HepG2 (cell line): ENCODE results near the gene PGPEP1. TPM values are rescaled to one million over a fixed set of nuclear protein-coding genes. Genes with fewer than 3 reads are reported as not detected.

ENCODE experiments used
- KAT8 ChIP-seq: IDR thresholded peaks from 2 replicates; pipeline ENCODE4 v1.6.1; 2016; ENCODE audit warnings: missing genetic modification reagents, missing compliant biosample characterization
- NAIF1 ChIP-seq: sonication (generic); formaldehyde crosslinking; IDR thresholded peaks from 2 replicates; pipeline ENCODE4 v1.5.0; 2020; ENCODE audit warnings: mild to moderate bottlenecking, missing genetic modification reagents, borderline replicate concordance
- NONO ChIP-seq, 2 experiments: fragments of 450-650 bp in 1 of 2; sonication (generic) in 1 of 2; formaldehyde crosslinking in 1 of 2; IDR thresholded peaks in 1 of 2; conservative IDR thresholded peaks in 1 of 2; 2 replicates each; pipeline versions ENCODE4 v1.6.1 to v1.8.0; 2017 to 2022; ENCODE audit warnings: mild to moderate bottlenecking in 1 of 2, missing genetic modification reagents in 1 of 2, moderate library complexity in 1 of 2
- TBX2 ChIP-seq: sonication (generic); formaldehyde crosslinking; IDR thresholded peaks from 2 replicates; pipeline ENCODE4 v1.5.0; 2020; ENCODE audit warnings: missing genetic modification reagents, mild to moderate bottlenecking, borderline replicate concordance
- U2AF2 ChIP-seq: fragments of 200-400 bp; formaldehyde crosslinking; IDR thresholded peaks from 2 replicates; pipeline ENCODE4 v1.6.1; 2017; ENCODE audit warnings: low read depth, mild to moderate bottlenecking, low read length
- ZMYM2 ChIP-seq: sonication (generic); formaldehyde crosslinking; IDR thresholded peaks from 2 replicates; pipeline ENCODE4 v1.8.0; 2022; ENCODE audit warnings: mild to moderate bottlenecking, missing genetic modification reagents
- ZNF205 ChIP-seq: IDR thresholded peaks from 2 replicates; pipeline ENCODE4 v1.6.1; 2018; ENCODE audit warnings: missing biosample characterization, missing genetic modification reagents
- ZNF354B ChIP-seq: sonication (generic); formaldehyde crosslinking; IDR thresholded peaks from 2 replicates; pipeline ENCODE4 v1.8.0; 2022; ENCODE audit warnings: mild to moderate bottlenecking, missing genetic modification reagents
- ZNF562 ChIP-seq: sonication (generic); formaldehyde crosslinking; IDR thresholded peaks from 2 replicates; pipeline ENCODE4 v1.8.0; 2022; ENCODE audit warnings: missing genetic modification reagents, borderline replicate concordance
- ZNF598 ChIP-seq: sonication (generic); formaldehyde crosslinking; IDR thresholded peaks from 2 replicates; pipeline ENCODE4 v1.5.1; 2020; ENCODE audit warnings: mild to moderate bottlenecking, missing genetic modification reagents, borderline replicate concordance
- ZNF672 ChIP-seq: sonication (generic); formaldehyde crosslinking; IDR thresholded peaks from 2 replicates; pipeline ENCODE4 v1.8.1; 2022; ENCODE audit warnings: missing genetic modification reagents
- ZNF777 ChIP-seq: sonication (generic); formaldehyde crosslinking; IDR thresholded peaks from 2 replicates; pipeline ENCODE4 v1.4.0; 2020; ENCODE audit warnings: missing genetic modification reagents
- polyA plus RNA-seq, 8 experiments: library from polyadenylated mRNA; depleted of rRNA in 3 of 8; stranded (reverse) in 7 of 8; unstranded in 1 of 8; fragments of >200 nt; fragmentation: Illumina TruSeq in 4 of 8; extraction: Trizol in 4 of 8; gene quantifications; 2 replicates each; pipeline versions ENCODE4 v1.2.1 to v1.2.3, GENCODE V29; 2011 to 2016; ENCODE audit warnings: low read depth in 4 of 8, missing spikeins in 1 of 8, mixed read lengths in 1 of 8; ENCODE audit not compliant: insufficient read depth in 1 of 8
- total RNA-seq, 5 experiments: library from RNA; depleted of rRNA; stranded (reverse); fragments of >200 nt; fragmentation: Illumina TruSeq; extraction: Trizol; gene quantifications; 2 replicates each; pipeline ENCODE4 v1.2.3, GENCODE V29; 2016; ENCODE audit warnings: low read depth in 1 of 5
- TF ChIP-seq, protein P1 (sequence below): sonication (generic); formaldehyde crosslinking; IDR thresholded peaks from 2 replicates; pipeline ENCODE4 v1.9.0; 2021; ENCODE audit warnings: mild to moderate bottlenecking, missing genetic modification reagents
- TF ChIP-seq, protein P2 (sequence below): sonication (generic); formaldehyde crosslinking; IDR thresholded peaks from 2 replicates; pipeline ENCODE4 v1.9.0; 2021; ENCODE audit warnings: missing genetic modification reagents, borderline replicate concordance
- TF ChIP-seq, protein P3 (sequence below): sonication (generic); formaldehyde crosslinking; IDR thresholded peaks from 2 replicates; pipeline ENCODE4 v1.4.0; 2020; ENCODE audit warnings: missing genetic modification reagents, low read depth, mild to moderate bottlenecking, borderline replicate concordance
- TF ChIP-seq, protein P4 (sequence below): sonication (generic); formaldehyde crosslinking; IDR thresholded peaks from 2 replicates; pipeline ENCODE4 v1.4.0; 2020; ENCODE audit warnings: mild to moderate bottlenecking, missing genetic modification reagents

Gene PGPEP1
- total and polyA plus RNA-seq, 2 of the 13 experiments (the other 11 are each of a cell fraction or from before 2014, with no cell fraction given), result 53.1 to 56.6 TPM

DNA sequence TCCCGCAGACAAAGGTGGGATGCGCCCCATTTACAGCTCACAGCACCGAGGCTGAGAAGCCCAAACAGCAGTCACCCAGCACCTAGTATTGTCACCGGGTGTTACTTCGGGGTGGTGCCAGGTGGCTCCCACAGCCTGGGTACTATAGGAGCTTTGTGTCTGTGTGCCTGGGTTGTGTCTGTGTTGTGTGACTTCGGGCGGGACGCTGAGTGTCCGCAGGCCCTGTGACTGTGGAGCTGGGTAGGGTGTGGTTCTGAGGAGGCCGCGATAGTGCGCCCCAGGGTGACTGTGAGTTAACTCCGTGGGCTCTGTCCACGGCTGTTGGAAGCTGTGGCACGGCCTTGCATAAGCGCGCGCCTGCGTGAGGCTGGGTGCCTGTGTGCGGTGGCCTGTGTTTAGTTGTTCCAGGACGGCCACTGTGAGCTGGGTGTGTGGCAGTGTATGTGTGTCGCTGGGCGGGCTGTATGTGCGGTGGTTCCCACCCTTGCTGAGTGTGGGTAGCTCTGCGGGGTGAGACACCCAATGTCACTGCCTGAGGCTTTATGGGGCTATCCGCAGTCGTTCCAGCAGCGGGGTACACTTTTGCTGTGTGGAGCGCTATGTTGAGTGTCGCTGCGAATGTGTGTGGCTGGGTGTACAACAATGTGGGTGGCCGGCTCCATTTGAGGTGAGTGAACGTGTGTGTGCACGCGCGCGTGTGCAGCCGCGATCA is 78.2 kb downstream of the PGPEP1 start (continued):
- no peak for TF ChIP-seq NAIF1
- TF ChIP-seq NONO (IDR thresholded peaks at IDR 0.05), result no peak
- 0 out of 2 replicates have a peak, but pooled peaks have one; percentile 30 for TF ChIP-seq NONO (CRISPR knock-in tag; conservative IDR thresholded peaks at IDR 0.05)
- TF ChIP-seq, protein P1, sequence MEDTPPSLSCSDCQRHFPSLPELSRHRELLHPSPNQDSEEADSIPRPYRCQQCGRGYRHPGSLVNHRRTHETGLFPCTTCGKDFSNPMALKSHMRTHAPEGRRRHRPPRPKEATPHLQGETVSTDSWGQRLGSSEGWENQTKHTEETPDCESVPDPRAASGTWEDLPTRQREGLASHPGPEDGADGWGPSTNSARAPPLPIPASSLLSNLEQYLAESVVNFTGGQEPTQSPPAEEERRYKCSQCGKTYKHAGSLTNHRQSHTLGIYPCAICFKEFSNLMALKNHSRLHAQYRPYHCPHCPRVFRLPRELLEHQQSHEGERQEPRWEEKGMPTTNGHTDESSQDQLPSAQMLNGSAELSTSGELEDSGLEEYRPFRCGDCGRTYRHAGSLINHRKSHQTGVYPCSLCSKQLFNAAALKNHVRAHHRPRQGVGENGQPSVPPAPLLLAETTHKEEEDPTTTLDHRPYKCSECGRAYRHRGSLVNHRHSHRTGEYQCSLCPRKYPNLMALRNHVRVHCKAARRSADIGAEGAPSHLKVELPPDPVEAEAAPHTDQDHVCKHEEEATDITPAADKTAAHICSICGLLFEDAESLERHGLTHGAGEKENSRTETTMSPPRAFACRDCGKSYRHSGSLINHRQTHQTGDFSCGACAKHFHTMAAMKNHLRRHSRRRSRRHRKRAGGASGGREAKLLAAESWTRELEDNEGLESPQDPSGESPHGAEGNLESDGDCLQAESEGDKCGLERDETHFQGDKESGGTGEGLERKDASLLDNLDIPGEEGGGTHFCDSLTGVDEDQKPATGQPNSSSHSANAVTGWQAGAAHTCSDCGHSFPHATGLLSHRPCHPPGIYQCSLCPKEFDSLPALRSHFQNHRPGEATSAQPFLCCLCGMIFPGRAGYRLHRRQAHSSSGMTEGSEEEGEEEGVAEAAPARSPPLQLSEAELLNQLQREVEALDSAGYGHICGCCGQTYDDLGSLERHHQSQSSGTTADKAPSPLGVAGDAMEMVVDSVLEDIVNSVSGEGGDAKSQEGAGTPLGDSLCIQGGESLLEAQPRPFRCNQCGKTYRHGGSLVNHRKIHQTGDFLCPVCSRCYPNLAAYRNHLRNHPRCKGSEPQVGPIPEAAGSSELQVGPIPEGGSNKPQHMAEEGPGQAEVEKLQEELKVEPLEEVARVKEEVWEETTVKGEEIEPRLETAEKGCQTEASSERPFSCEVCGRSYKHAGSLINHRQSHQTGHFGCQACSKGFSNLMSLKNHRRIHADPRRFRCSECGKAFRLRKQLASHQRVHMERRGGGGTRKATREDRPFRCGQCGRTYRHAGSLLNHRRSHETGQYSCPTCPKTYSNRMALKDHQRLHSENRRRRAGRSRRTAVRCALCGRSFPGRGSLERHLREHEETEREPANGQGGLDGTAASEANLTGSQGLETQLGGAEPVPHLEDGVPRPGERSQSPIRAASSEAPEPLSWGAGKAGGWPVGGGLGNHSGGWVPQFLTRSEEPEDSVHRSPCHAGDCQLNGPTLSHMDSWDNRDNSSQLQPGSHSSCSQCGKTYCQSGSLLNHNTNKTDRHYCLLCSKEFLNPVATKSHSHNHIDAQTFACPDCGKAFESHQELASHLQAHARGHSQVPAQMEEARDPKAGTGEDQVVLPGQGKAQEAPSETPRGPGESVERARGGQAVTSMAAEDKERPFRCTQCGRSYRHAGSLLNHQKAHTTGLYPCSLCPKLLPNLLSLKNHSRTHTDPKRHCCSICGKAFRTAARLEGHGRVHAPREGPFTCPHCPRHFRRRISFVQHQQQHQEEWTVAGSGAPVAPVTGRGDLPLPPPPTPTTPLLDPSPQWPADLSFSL (CRISPR knock-in tag), result peak; percentile 61; the same call in 1 of the 2 replicates
- TF ChIP-seq ZMYM2 (CRISPR knock-in tag), result peak; percentile 38; the same call in 1 of the 2 replicates
- TF ChIP-seq, protein P2, sequence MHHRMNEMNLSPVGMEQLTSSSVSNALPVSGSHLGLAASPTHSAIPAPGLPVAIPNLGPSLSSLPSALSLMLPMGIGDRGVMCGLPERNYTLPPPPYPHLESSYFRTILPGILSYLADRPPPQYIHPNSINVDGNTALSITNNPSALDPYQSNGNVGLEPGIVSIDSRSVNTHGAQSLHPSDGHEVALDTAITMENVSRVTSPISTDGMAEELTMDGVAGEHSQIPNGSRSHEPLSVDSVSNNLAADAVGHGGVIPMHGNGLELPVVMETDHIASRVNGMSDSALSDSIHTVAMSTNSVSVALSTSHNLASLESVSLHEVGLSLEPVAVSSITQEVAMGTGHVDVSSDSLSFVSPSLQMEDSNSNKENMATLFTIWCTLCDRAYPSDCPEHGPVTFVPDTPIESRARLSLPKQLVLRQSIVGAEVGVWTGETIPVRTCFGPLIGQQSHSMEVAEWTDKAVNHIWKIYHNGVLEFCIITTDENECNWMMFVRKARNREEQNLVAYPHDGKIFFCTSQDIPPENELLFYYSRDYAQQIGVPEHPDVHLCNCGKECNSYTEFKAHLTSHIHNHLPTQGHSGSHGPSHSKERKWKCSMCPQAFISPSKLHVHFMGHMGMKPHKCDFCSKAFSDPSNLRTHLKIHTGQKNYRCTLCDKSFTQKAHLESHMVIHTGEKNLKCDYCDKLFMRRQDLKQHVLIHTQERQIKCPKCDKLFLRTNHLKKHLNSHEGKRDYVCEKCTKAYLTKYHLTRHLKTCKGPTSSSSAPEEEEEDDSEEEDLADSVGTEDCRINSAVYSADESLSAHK, result no peak
- TF ChIP-seq TBX2 (CRISPR knock-in tag), result peak; percentile 3; the same call in 1 of the 2 replicates
- TF ChIP-seq, protein P3, sequence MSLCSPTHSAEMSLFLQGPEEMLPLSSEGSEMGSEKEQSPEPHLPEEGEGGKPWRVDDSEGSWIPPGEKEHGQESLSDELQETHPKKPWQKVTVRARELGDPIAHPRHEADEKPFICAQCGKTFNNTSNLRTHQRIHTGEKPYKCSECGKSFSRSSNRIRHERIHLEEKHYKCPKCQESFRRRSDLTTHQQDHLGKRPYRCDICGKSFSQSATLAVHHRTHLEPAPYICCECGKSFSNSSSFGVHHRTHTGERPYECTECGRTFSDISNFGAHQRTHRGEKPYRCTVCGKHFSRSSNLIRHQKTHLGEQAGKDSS (CRISPR knock-in tag), result peak; percentile 71; the same call in 1 of the 2 replicates
- 0 out of 2 replicates have a peak, but pooled peaks have one; percentile 26 for TF ChIP-seq ZNF672 (CRISPR knock-in tag)
- no peak for TF ChIP-seq ZNF562
- TF ChIP-seq, protein P4, sequence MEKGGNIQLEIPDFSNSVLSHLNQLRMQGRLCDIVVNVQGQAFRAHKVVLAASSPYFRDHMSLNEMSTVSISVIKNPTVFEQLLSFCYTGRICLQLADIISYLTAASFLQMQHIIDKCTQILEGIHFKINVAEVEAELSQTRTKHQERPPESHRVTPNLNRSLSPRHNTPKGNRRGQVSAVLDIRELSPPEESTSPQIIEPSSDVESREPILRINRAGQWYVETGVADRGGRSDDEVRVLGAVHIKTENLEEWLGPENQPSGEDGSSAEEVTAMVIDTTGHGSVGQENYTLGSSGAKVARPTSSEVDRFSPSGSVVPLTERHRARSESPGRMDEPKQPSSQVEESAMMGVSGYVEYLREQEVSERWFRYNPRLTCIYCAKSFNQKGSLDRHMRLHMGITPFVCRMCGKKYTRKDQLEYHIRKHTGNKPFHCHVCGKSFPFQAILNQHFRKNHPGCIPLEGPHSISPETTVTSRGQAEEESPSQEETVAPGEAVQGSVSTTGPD, result no peak
- TF ChIP-seq ZNF777 (CRISPR knock-in tag), result peak; percentile 79; the same call in 1 of the 2 replicates
- TF ChIP-seq KAT8, result no peak
- TF ChIP-seq ZNF598 (CRISPR knock-in tag), result peak; percentile 42; the same call in 1 of the 2 replicates
- TF ChIP-seq ZNF354B, result 0 out of 2 replicates have a peak, but pooled peaks have one; percentile 39
- TF ChIP-seq U2AF2, result no peak
- no peak for TF ChIP-seq ZNF205 (CRISPR knock-in tag)
